ENCODE measurements around the gene TRAPPC11.

Gene TRAPPC11

DNA sequence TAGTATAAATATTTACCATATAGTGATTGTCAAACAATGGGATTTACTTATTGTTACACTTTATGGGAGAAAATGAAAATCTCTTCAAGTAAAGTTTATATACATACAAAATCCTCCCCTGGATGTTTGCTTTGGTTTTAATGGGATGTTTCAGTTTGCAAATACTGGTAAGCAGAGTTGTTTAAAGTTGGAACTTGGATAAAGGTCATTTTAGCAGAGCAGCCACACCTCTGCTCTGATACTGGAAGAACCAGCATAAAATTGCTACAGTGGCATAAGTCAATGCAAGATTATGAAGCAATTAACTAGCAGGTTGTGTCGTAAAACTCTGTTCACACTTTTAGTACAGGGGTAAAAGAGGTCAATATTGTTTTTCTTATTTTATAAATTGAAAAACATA, 101.2 kb downstream of the TRAPPC11 start:
- ATAC-seq = no peak
